Epidermal melanocyte (primary cell): ENCODE measurements around the gene SUGCT.

Experiments used
- DNase-seq: peaks from one replicate; pipeline ENCODE4 v3.0.0; 2011; ENCODE audit warnings: low spot score; ENCODE audit not compliant: insufficient read length

Gene SUGCT

DNA sequence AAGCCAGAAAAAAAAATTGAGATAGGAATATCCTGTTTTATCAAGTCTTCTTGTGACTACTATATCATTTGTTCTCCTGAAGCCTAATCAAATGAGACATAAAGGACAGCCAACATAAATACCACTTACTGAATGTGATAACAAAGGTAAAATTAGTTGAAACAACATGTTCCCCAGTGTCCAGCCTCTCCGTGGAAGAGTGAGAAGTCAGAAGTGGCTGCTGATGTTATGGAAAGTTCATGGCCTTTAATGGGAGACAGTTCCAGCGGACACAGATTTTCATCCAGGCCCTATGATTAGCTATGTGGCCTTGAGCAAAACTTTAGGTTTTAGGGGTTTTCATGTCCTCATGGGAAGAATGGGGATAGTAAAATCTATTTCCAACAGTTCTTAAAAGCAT, 724.3 kb downstream of the SUGCT start:
- no peak for DNase-seq

DNA sequence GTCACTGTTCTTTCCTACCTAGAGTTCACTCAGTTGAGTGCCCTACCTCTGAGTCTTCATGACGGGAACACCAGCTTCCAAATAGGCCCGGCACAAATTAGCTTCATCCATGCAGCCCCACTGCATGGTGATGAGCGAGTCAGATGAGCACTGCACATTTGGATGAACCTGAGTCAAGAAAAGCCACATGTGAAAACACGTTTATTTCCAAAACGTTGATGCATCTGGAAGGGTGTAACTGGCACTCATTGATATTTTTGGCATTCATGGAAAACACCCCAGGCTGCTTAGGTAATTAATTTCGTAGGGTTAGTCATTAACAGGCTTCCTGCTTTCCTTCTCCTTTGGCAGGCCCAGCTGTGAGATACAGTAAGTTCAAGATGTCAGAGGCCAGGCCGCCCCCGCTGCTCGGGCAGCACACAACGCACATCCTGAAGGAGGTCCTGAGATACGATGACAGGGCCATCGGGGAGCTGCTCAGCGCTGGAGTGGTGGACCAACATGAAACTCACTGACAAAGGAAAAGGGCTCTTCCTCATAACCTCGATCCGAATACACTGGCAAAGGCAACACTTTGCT, 725.2 kb downstream of the SUGCT start:
- no peak for DNase-seq

DNA sequence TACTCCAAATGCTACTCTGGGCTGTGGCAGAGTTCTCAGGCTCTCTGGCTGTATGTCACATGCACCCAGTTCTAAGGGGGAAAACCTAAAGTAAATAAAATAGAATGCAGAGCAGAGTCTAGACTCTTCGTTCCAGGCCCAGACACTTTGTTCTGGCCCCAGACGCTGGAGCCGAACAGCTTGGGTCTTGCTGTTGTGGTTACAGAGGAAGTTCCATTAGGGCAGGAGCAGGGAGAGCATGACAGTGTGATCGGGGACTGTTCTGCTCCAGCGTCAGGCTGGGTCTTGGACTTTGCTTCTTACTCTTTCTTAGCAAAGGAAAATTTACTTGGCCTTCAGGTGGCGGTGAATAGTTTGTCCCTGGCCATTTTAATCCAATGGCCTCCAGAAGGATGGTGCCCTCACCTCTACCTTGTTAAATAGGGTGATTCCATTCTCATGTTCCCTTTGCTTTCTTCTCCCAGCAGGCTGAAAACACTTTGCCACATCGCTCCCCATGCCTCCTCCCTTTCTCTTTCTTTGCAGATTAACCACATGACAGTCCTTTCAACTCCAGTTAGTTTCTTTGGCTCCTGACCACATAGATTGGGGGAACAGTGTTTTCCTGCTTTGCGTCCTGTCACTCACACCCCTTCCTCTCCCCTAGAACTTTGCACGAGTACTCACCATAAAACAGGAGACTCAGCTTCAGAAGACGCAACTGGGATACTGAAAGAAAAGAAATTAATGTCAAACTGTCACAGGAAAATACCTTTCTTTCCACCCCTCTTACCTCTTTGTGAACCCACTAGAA, 730.8 kb downstream of the SUGCT start:
- DNase-seq, result no peak

DNA sequence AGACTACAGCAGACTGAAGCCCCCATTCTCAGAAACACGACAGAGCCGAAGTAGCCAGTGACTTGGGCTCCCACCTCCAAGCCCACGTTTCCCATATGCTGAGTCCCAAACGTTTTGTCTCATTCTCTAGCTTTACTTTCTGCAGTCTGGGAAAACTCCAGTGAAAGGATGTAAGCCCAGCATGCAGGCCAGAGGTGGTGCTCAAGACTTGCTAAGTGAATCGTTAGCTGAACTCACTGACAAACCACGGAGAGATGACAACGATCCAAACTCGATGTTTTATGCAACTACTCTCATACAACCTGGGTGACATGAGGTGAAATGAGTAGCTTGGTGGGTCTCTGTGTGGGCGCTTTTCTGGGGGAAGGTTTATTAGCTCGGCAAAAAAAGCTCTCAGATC, 731.8 kb downstream of the SUGCT start:
- no peak for DNase-seq

DNA sequence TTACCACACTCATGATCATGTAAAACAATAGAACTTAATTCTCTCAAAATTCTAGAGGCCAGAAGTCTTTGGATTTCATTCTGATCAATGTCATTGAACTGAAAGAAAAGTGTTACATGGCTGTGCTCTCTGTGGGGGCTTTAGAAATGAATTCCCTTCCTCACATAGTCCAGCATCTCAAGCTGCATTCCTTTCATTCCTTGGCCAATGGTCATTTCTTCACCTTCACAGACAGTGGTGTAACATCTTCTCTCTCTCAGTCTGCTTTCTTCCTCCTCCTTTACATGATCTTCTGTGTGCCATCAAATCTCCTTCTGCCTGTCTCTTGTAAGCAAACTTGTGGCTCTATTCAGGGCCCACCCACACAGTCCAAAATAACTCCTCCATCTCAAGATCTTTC, 735.3 kb downstream of the SUGCT start:
- no peak for DNase-seq

DNA sequence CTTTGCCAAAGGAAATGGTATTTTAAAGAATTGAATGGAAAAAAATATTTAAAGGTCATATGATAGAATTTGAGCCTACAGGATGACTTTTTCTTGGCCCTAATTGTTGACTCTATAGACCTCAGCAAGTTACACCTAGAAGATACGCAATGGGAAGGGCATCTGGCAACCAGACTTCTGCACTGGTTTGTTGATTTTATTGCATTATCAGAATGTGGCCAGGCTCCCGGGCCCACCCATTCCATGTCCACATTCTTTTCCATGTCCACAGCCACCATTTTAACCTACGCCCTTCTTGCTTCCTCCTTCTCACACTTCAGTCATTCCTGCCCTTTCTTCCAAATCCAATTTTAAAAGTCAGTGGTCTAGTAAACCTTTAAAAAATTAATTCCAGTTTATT, 738.4 kb downstream of the SUGCT start:
- DNase-seq, result no peak

DNA sequence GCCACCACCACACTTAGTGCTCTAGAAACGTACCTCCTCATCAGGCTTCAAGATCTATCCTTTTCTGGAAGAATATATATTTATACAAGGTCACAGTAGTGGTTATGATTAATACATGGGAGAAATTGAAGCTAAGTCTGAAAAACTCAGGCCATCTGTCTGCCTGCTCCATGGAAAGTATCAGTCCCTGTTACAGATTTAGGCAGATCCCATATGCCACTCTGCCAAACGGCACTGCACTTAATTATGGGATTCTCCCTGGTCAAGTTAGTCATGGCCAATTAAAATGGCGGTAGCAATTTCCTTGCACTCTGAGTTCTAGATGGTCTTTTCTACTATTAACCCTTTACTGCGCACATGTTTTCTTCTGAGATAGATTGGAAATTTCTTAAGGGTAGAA, 740.0 kb downstream of the SUGCT start:
- DNase-seq, result no peak

DNA sequence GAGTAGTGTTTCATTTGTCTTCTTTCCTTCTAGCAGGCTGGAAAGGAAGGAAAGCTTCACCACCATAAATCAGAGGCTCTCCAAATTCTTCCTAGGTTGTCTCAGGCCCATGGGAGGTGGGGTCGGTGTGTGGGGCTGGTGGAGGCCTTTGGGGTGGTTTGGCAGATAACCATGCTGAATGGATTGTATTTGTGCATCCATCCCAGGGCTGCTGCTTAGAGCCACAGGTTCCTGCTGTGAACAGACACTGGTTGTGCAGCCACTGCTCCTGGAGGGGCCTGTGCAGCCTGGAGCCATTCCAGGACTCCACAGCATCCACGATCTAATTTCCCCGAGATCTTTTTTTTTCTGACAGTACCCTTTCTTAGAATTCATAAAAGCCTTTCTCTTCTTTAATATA, 741.8 kb downstream of the SUGCT start:
- DNase-seq, result no peak

DNA sequence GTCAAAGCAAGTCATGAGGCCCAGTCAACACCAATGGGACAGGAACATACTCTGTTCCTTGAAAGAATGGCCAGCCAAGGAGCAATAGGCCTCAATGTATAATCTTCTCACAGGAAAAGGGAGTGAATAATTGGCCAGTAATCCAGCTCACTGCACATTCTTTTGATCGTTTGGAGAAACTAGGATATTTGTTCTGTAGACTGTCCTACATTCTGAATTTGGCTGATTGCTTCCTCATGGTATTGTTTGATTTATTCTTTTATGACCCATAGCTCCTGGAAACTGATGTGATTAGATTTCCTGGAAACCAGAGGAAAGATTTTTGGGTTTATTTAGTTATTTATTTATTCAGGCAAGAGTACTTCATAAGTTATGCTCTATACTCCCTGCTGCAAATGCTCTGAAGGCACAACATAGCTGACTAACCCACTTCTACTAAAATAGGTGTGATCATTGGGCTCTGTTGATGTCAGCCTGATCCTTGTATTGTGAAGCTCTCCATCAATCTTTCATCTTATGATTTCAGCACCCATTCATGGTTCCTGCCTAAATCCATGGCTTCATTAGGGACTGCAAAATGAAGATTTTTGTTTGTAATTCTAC, 745.2 kb downstream of the SUGCT start:
- DNase-seq, result no peak

DNA sequence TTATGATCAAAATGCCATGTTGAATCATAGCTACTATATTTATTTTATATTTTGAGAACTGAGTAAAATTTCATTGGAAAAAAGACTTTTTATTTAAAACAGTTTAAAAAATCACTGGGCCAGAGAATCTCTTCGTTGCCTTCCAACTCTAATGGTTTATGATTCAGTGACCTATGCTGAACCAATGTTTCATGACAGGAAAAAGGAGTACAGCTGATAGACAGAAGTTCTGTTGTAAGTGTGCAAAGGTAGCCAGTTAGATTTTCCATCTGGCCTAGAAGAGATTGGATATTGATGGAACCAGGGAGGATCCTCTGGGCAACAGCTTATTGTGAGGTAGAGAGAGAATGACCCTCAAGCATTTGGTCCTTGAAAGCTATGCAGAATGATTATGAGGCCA, 745.8 kb downstream of the SUGCT start:
- no peak for DNase-seq

DNA sequence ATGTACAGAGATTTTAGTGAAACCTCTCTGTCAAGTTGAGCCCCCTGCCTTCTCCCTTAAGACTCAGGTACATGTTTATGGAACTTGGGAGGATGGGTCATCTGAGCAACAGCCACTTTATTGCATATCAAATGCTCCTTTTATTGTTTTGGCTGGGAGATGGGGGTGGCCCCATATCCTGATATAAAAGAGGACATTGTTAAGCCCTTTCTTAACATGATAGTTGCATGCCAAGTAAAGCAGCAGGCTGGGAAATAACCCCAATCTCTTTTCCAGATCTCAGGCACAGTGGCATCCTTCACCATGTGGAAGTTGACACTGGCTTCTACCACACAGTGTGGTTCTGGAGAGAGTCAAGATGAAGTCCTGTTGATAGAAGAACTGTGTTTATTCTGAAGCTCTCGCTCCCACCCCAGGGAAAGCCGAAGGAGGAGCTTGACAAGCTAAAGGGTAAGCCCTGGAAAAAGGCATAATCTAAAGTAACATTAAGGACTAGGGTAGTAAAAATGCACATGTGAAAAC, 746.7 kb downstream of the SUGCT start:
- no peak for DNase-seq

DNA sequence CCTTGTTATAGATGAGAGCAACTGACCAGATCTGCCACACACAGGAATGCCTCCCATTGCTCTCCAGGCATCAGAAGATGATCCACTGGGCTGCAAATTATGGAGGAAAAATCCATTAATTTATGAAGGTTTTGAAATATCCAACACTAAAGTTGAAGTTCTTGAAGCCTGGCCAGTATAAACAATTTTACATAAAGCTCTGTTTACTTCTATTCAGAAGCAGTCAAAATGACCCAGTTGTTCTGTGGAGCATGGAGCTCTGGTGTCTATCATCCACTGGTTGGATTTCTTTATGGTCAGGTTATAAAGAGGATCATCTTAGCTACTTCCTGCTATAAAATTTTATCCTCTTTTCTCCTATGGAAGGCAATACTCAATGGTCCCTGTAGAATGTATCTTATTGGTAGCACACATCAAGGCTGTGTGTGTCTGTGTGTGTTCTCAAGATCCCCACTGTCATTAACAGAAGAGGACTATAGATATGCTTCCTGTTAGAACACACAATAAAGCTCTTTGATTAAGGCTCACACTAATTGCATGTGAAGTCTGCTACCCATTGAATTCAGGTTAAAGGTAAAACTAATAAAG, 747.4 kb downstream of the SUGCT start:
- no peak for DNase-seq

DNA sequence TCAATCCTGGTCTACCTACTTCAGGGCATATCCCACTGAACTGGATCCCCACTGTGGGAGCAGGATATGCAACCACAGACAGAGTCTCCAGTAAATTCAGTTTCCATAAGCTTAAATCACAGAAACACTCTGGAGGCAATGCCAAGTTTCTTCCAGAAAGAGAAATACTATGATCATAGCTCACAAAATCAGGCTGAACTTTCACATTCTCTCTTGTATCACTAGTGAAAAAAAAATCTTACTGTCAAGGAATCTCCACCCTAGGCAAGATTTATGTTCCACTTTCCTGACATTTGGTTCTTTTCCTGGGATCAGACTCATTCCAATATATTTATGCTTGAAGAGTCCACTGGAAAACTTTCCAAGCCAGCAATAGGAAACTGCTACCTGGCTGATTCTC, 749.0 kb downstream of the SUGCT start:
- DNase-seq, result no peak

DNA sequence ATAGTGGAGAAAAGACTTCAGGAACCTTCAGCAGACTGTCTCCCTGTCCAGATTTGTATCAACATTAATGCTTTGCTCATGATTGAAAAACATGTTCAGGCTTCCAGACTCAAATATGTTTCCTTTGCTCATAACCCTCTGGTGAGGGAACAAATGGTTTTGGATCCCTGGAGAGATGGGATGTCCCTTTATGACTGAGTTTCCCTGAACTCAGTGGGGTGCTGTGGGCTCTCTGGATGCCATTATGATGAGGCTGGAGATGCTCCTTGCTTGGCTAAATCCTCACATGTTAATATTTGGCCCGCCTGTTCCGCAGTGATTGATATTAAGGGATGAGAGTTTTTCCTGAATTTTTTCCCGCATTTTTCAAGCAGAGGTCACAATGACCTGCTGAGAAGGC, 749.4 kb downstream of the SUGCT start:
- DNase-seq, result no peak

DNA sequence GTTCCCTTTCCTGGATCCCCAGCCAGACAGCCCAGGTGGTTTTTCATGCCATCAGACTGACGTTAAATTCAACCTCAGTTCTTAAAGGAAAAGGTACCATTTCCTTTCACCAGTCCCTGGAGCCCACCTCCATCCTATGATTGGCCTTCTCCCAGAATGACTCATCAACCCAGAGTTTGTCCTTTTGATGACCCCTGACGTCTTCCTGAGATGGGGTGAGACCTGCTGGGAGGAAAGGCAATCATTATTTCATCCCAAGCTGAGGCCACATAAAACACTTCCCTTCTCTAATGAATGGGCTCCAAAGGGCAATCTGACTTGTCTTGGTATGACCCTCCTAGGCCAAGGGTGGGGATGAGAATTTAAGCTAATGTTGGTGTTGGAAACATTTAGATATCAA, 750.7 kb downstream of the SUGCT start:
- no peak for DNase-seq

DNA sequence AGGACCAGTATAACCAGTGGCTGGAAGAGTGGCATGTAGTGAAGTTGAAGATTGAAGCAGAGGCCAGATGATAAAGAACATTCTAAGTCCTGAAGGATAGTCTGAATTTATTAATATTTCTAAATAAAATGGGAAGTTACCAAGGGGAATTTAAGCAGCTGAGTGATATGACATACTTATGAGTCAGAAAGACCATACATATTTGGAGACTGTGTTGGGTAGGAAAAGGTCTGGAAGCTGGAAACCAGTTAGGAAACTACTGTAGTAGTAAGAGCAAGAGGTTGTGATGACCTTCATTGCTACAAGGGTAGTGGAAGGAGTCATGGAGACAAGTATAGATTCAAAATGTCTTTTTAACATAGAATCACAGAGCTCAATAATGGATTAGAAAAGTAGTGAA, 752.3 kb downstream of the SUGCT start:
- no peak for DNase-seq

DNA sequence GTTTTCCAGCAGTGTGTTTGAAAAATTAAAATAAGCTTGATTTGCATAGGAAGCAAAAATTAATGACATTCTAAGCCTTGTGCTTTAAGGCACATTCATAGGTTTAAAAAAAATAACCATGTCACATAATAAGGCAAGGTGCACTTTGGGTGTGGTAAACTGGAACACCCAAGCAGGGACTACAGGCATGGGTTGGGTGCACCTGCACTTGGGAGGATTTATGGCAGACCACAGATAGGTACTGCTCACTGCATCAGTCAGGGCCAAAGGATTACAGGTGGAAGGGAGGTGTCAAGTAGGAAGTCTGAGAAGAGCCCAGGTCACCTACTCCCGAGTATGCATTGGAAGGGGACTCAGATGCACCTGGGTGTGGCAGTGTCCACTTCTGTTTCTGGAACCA, 753.7 kb downstream of the SUGCT start:
- no peak for DNase-seq

DNA sequence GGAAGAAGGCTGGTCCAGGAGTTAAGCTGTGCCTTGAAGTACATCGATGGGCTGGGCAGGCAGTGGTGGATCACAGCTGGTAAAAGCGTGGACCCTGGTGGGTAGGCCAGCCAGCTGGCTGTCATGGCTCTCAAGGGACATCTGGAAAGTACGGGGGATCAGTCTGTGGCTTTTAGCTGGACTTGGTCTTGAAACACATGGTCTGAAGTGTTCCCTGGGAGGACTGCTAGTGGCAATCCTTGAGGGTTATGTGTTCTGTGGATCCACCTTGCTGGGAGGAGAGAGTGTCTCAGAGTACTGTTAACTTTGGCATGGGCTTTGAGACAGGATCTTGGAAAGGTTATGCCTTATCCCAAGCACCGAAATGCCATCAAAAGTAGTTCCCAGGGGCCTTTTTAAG, 754.3 kb downstream of the SUGCT start:
- no peak for DNase-seq

DNA sequence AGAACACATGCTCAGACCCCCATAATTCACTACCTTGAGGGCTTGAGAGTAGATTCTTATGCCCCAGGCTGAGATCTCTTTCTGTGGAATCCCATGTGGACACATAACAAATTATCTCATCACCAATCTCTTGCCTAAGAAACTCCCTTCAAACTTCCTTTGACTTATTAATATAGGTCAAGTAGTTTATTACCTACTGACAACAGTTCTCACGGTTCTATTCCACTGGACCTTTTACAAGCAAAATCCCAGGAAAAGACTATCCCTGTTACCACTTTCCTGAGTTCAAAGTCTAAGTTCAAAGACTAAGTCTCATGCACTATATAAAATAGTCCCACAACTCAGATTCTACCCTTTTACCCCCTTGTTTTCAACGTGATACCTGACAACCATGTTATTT, 754.7 kb downstream of the SUGCT start:
- DNase-seq, result no peak

DNA sequence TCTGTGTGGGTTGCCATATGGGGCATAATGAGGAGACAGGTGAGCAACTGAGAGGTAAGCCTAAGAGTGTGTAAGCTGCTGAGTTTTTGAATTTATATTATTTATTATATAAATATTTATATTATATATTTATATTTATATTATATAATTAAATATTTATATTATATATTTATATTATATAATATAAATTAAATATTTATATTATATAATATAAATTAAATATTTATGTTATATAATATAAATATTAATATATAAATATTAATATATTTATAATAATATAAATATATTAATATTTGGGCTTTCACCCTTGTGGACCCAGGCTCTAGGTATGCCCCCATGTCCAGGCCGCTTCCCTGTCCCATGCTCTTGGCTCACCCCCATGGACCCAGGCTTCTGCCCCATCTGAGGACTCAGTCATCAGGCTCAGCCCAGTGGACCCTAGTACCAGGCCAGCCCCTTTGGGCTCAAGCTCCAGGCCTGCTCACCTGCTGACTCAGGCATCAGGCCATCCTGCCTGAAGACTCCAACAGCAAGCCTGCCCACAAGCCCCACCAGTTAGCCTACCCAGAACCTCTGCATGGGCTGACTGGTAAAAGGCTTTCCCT, 755.4 kb downstream of the SUGCT start:
- DNase-seq, result no peak

DNA sequence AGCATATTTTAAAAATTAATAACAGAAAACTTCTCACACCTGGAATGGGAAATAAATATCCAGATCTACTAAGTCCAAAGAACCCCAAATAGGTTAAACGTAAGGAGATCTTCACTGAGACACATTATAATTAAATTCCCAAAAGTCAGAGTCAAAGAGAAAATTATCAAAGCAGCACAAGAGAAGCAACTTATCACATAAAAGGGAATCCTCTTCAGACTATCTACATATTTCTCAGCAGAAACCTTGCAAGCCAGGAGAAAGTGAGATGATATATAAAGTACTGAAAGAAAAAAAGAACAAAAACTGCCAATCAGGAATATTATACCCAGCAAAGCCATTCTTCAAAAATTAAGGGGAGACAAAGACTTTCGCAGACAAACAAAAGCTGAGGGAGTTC, 756.4 kb downstream of the SUGCT start:
- no peak for DNase-seq

DNA sequence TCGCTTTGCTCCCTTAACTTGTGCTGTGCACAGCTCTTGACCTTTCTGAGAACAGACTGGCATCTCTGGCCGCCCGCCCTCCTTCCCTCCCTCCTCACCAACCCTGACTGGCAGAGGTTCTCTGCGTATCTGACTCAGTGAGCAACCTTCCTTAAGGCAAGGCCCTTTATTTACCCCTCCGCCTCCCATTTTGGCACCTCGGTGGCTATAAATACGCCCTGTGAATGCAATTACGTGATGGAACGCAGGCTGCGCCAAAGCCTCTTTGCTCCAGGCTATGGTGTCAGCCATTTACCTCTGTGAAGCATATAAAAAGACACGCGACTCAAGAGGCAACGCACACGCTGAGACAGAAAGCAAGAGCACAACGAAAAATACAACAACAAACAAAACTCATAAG, 764.3 kb downstream of the SUGCT start:
- DNase-seq, result no peak
